MCF 10A (cell line): ENCODE results near the gene KDM5B. TPM values are rescaled to one million over a fixed set of nuclear protein-coding genes. Genes with fewer than 3 reads are reported as not detected.

ENCODE experiments used
- BruUV-seq: library from RNA; stranded (reverse); fragments of 400-500 nt; replicated peaks from 2 replicates; lab custom pipeline; 2021; lab: Mats Ljungman, UMichigan
- CTCF ChIA-PET: fragments of 300-600 bp; sonication (Branson Sonifier 250); formaldehyde crosslinking; extraction: SDS; loops from one replicate; lab custom pipeline; 2021; ENCODE audit warnings: antibody characterized with exemption, inconsistent platforms; lab: Yijun Ruan, JAX
- POLR2A ChIA-PET: fragments of 300-600, 350-650 bp; sonication (Branson Sonifier 250); formaldehyde crosslinking; extraction: SDS; loops from one replicate; lab custom pipeline; 2020; ENCODE audit warnings: antibody characterized with exemption, inconsistent platforms; lab: Yijun Ruan, JAX
- DNase-seq: peaks from one replicate; pipeline ENCODE4 v3.0.0-alpha.2; 2018; ENCODE audit not compliant: unreplicated experiment
- H3K27ac Mint-ChIP-seq: one replicate; pipeline ENCODE4 v1.8.0; 2022; ENCODE audit warnings: mild to moderate bottlenecking, low read depth, mixed read lengths; ENCODE audit not compliant: unreplicated experiment
- H3K27me3 Mint-ChIP-seq: one replicate; pipeline ENCODE4 v1.8.0; 2022; ENCODE audit warnings: mixed read lengths; ENCODE audit not compliant: insufficient read depth, unreplicated experiment
- H3K36me3 Mint-ChIP-seq: one replicate; pipeline ENCODE4 v1.8.0; 2022; ENCODE audit warnings: mild to moderate bottlenecking, moderate library complexity, mixed read lengths; ENCODE audit not compliant: insufficient read depth, unreplicated experiment
- H3K4me1 Mint-ChIP-seq: one replicate; pipeline ENCODE4 v1.8.0; 2022; ENCODE audit warnings: mixed read lengths; ENCODE audit not compliant: insufficient read depth, unreplicated experiment
- H3K4me3 Mint-ChIP-seq: one replicate; pipeline ENCODE4 v1.8.0; 2022; ENCODE audit warnings: mild to moderate bottlenecking, moderate library complexity, mixed read lengths; ENCODE audit not compliant: unreplicated experiment
- H3K9me3 Mint-ChIP-seq: one replicate; pipeline ENCODE4 v1.8.0; 2022; ENCODE audit warnings: mixed read lengths; ENCODE audit not compliant: unreplicated experiment
- intact Hi-C: fragments of 100-400 bp; cut with micrococcal nuclease; formaldehyde crosslinking; loops from 2 replicates; pipeline ENCODE4 v1.14.1; 2022
- total RNA-seq: library from RNA; stranded (reverse); gene quantifications from 2 replicates; pipeline ENCODE4 v1.2.3, GENCODE V29; 2022
- TF ChIP-seq, protein P1 (sequence below): fragments of 200-600 bp; IDR thresholded peaks from one replicate; pipeline ENCODE4 v1.8.0; 2022; ENCODE audit warnings: antibody characterized with exemption, mild to moderate bottlenecking; ENCODE audit not compliant: unreplicated experiment

Gene KDM5B
- total RNA-seq, 1 experiment from 2014 or later, result 180 TPM

DNA sequence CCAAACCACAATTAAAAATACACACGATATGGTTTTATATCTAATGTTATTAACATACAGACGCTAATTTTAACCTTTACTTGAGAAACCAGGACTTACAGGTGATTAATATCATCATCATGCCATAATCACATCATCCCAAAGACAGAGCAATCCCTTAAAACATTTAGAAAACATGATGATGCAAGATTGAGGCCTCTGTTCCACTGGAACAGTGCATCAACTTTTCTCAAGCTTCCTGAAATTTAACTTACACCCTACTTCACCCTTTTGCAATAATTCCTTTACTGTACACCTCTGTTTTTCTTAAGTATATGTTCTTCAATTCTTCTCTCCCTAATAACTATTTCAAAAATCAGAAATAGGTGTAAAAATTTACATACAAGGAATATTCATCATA, 38.1 kb downstream of the KDM5B start:
- H3K4me1 Mint-ChIP-seq, result peaks cover 9% of the 10 kb centered on the region
- POLR2A ChIA-PET, result interaction anchor here (0.7 to 0.8 kb wide), 2 partner anchors 8 to 99 kb away, joined by 3 read pairs; no protein-coding TSS in a partner anchor
- DNase-seq, result no peak
- intact Hi-C loops, result no loop called here
- no peaks in the 10 kb centered on the region for H3K27me3 Mint-ChIP-seq
- no peak overlapping the region for H3K27ac Mint-ChIP-seq
- TF ChIP-seq, protein P1, sequence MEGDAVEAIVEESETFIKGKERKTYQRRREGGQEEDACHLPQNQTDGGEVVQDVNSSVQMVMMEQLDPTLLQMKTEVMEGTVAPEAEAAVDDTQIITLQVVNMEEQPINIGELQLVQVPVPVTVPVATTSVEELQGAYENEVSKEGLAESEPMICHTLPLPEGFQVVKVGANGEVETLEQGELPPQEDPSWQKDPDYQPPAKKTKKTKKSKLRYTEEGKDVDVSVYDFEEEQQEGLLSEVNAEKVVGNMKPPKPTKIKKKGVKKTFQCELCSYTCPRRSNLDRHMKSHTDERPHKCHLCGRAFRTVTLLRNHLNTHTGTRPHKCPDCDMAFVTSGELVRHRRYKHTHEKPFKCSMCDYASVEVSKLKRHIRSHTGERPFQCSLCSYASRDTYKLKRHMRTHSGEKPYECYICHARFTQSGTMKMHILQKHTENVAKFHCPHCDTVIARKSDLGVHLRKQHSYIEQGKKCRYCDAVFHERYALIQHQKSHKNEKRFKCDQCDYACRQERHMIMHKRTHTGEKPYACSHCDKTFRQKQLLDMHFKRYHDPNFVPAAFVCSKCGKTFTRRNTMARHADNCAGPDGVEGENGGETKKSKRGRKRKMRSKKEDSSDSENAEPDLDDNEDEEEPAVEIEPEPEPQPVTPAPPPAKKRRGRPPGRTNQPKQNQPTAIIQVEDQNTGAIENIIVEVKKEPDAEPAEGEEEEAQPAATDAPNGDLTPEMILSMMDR, result no peak
- CTCF ChIA-PET, result interaction anchor here (0.6 kb wide), 2 partner anchors 91 to 165 kb away, joined by 3 to 4 read pairs; no protein-coding TSS in a partner anchor
- H3K9me3 Mint-ChIP-seq, result no peaks in the 10 kb centered on the region
- peaks cover 98% of the 10 kb centered on the region for H3K36me3 Mint-ChIP-seq
- no TSS peak for BruUV-seq
- H3K4me3 Mint-ChIP-seq, result no peak overlapping the region

DNA sequence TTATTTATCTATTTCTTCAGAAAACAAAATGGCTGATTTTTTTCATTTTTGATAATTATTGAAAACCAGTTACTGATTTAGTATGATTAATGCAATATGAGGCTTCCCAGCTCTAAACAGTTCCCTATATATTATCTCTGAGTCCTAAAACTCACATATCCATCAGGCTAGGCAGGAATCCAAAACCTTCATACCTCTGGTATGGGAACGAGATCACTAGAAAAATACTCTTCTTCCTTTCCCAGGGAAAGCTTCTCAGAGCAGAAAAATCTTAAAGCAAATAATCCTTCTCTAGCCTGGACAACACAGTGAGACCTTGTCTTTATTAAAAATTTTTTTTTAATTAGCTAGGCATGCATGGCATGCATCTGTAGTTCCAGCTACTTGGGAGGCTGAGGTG, 42.5 kb downstream of the KDM5B start:
- H3K9me3 Mint-ChIP-seq, result no peaks in the 10 kb centered on the region
- no TSS peak for BruUV-seq

DNA sequence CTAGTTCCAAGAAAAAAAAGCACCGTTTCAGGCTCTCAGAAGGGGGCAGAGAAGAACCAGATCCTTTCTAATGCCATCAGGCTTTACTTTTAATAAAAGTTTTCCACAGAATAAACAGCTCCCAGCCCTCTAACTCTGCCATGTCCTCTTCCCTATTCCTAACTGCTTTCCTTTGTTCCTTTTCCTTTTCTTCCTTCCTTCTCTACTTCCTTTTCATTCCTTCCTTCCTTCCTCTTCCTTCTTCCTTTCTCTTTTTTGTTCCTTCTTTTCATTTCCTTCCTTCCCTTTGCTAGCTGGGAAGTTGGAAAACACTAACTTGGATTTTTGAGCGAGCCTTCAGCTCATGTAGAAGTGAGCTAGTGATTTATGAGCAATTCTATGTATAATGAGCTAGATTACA, 46.2 kb downstream of the KDM5B start:
- no TSS peak for BruUV-seq
- Mint-ChIP-seq H3K36me3 (peaks cover 100% of the 10 kb centered on the region), H3K9me3 (no peaks in the 10 kb centered on the region), H3K4me3 (no peak overlapping the region), H3K27me3 (no peaks in the 10 kb centered on the region), H3K4me1 (no peaks in the 10 kb centered on the region), H3K27ac (peak overlapping the region; percentile 10)
- POLR2A ChIA-PET, result interaction anchor here (0.6 to 1.6 kb wide), 7 partner anchors 8 to 128 kb away, joined by 3 to 5 read pairs (median 3); partner anchors contain the start of gene PCAT6
- no peak for DNase-seq
- CTCF ChIA-PET, result interaction anchor here (0.6 to 1.6 kb wide), 9 partner anchors 11 to 476 kb away, joined by 3 to 7 read pairs (median 4); no protein-coding TSS in a partner anchor
- TF ChIP-seq, protein P1, result no peak
- intact Hi-C loops, result no loop called here

More for the DNA sequence above, 42.5 kb downstream of the KDM5B start:
- Mint-ChIP-seq H3K27me3 (no peaks in the 10 kb centered on the region), H3K36me3 (peaks cover 100% of the 10 kb centered on the region), H3K4me1 (peaks cover 8% of the 10 kb centered on the region), H3K27ac (no peak overlapping the region), H3K4me3 (no peak overlapping the region)
- POLR2A ChIA-PET, result interaction anchor here (0.9 to 1.6 kb wide), 2 partner anchors 9 to 15 kb away, joined by 5 read pairs; no protein-coding TSS in a partner anchor
- intact Hi-C loops, result loop anchor here (5.0 kb wide), 1 partner anchor 87 kb away; no protein-coding TSS in a partner anchor
- no peak for DNase-seq
- CTCF ChIA-PET, result interaction anchor here (0.5 to 0.7 kb wide), 3 partner anchors 47 to 416 kb away, joined by 3 read pairs; no protein-coding TSS in a partner anchor
- TF ChIP-seq, protein P1, result no peak

DNA sequence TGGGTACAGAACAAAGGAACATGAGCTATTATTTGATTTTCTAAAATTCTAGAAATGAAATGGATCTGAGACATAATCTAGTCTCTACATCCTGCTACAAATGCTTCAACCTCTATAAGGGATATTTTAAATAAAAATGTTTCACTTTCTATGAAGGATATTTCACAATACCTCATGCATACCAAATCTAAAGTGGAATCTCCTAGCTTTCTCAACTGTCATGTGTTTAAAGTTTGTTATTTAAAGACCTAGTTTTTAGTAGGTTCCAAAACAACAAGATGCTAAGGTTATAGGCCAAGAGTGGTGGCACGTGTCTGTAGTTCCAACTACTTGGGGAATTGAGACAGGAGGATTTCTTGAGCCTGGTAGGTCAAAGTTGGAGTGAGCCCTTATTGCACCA, 47.6 kb downstream of the KDM5B start:
- no peaks in the 10 kb centered on the region for H3K4me1 Mint-ChIP-seq
- intact Hi-C loops, result no loop called here
- H3K27me3 Mint-ChIP-seq, result no peaks in the 10 kb centered on the region
- BruUV-seq, result no TSS peak
- no peak overlapping the region for H3K27ac Mint-ChIP-seq
- CTCF ChIA-PET, result interaction anchor here (0.6 to 3.7 kb wide), 8 partner anchors 16 to 417 kb away, joined by 3 to 21 read pairs (median 4); no protein-coding TSS in a partner anchor
- H3K36me3 Mint-ChIP-seq, result peaks cover 100% of the 10 kb centered on the region
- no peak for DNase-seq
- TF ChIP-seq, protein P1, result no peak
- no peak overlapping the region for H3K4me3 Mint-ChIP-seq
- POLR2A ChIA-PET, result interaction anchor here (0.7 to 1.2 kb wide), 4 partner anchors 10 to 286 kb away, joined by 3 to 4 read pairs (median 3); partner anchors contain the start of gene RABIF
- no peaks in the 10 kb centered on the region for H3K9me3 Mint-ChIP-seq
